Neural cell (in vitro differentiated cells): Measurements from ENCODE around the gene MGLL. TPM values are rescaled to one million over a fixed set of nuclear protein-coding genes. Genes with fewer than 3 reads are reported as not detected.

ENCODE experiments used
- H2AFZ ChIP-seq: fragments of 200-600, 300-800 bp; sonication (generic), shearing (Covaris generic); 2 replicates; pipeline ENCODE4 v1.6.0; 2014; ENCODE audit warnings: low read depth, mild to moderate bottlenecking, antibody characterized with exemption, low read length, moderate library complexity
- H3F3A ChIP-seq: fragments of 200-600 bp; shearing (Covaris generic); 2 replicates; pipeline ENCODE4 v1.6.1; 2016; ENCODE audit warnings: mild to moderate bottlenecking, moderate library complexity, mixed read lengths, antibody characterized with exemption, low read length; ENCODE audit not compliant: insufficient read depth, poor library complexity, severe bottlenecking
- H3K27ac ChIP-seq: fragments of 200-600, 300-800 bp; sonication (generic), shearing (Covaris generic); 2 replicates; pipeline ENCODE4 v1.5.1; 2014; ENCODE audit warnings: mild to moderate bottlenecking, low read length, moderate library complexity
- H3K27me3 ChIP-seq: fragments of 300-800, 200-600 bp; sonication (generic), shearing (Covaris generic); 2 replicates; pipeline ENCODE4 v1.6.0; 2014; ENCODE audit warnings: mild to moderate bottlenecking, low read depth, low read length, moderate library complexity; ENCODE audit not compliant: insufficient read depth
- H3K36me3 ChIP-seq: fragments of 300-800, 200-600 bp; sonication (generic), shearing (Covaris generic); 2 replicates; pipeline ENCODE4 v1.5.1; 2014; ENCODE audit warnings: mild to moderate bottlenecking, antibody characterized with exemption, low read length, moderate library complexity; ENCODE audit not compliant: insufficient read depth
- H3K4me2 ChIP-seq: fragments of 300-800, 200-600 bp; sonication (generic), shearing (Covaris generic); 2 replicates; pipeline ENCODE4 v1.6.0; 2014; ENCODE audit warnings: mild to moderate bottlenecking, low read length
- H3K4me3 ChIP-seq: fragments of 300-800, 200-600 bp; sonication (generic), shearing (Covaris generic); 2 replicates; pipeline ENCODE4 v1.5.1; 2014; ENCODE audit warnings: mild to moderate bottlenecking, low read length, moderate library complexity
- H3K79me2 ChIP-seq: fragments of 200-600 bp; shearing (Covaris generic); replicated peaks from 2 replicates; pipeline ENCODE4 v1.6.0; 2014; ENCODE audit warnings: mild to moderate bottlenecking, low read length, moderate library complexity; ENCODE audit not compliant: insufficient read depth
- H3K9ac ChIP-seq: fragments of 300-800, 200-600 bp; sonication (generic), shearing (Covaris generic); 2 replicates; pipeline ENCODE4 v1.6.1; 2016; ENCODE audit warnings: mild to moderate bottlenecking, low read length, mixed read lengths
- H3K9me2 ChIP-seq: fragments of 200-600 bp; shearing (Covaris generic); 2 replicates; pipeline ENCODE4 v1.6.1; 2016; ENCODE audit warnings: mild to moderate bottlenecking, low read length, mixed read lengths; ENCODE audit not compliant: insufficient read depth
- H3K9me3 ChIP-seq: fragments of 200-600, 300-800 bp; sonication (generic), shearing (Covaris generic); 2 replicates; pipeline ENCODE4 v1.6.1; 2016; ENCODE audit warnings: mild to moderate bottlenecking, mixed run types, low read length, moderate library complexity, mixed read lengths
- H4K20me1 ChIP-seq: fragments of 200-600 bp; shearing (Covaris generic); 2 replicates; pipeline ENCODE4 v1.6.1; 2016; ENCODE audit warnings: mild to moderate bottlenecking, mixed run types; ENCODE audit not compliant: insufficient read depth
- EP300 ChIP-seq: fragments of 450-650 bp; conservative IDR thresholded peaks from 2 replicates; pipeline ENCODE4 v1.6.1; 2014; ENCODE audit warnings: antibody characterized with exemption, mild to moderate bottlenecking, moderate library complexity; ENCODE audit not compliant: poor library complexity, severe bottlenecking
- EZH2 ChIP-seq: fragments of 200-600, 300-800 bp; shearing (Covaris generic), sonication (generic); IDR thresholded peaks from 2 replicates; pipeline ENCODE4 v1.6.1; 2014; ENCODE audit warnings: antibody characterized with exemption, low read length, borderline replicate concordance, mild to moderate bottlenecking; ENCODE audit not compliant: insufficient read depth, poor library complexity, severe bottlenecking
- MXI1 ChIP-seq: fragments of 450-650 bp; conservative IDR thresholded peaks from 2 replicates; pipeline ENCODE4 v1.6.1; 2014; ENCODE audit warnings: antibody characterized with exemption, mild to moderate bottlenecking; ENCODE audit not compliant: poor library complexity, severe bottlenecking
- POLR2AphosphoS5 ChIP-seq: IDR thresholded peaks from 2 replicates; pipeline ENCODE4 v1.6.1; 2012
- RAD21 ChIP-seq: fragments of 450-650 bp; conservative IDR thresholded peaks from 2 replicates; pipeline ENCODE4 v1.6.1; 2014; ENCODE audit warnings: antibody characterized with exemption, mild to moderate bottlenecking, moderate library complexity
- REST ChIP-seq: IDR thresholded peaks from 2 replicates; pipeline ENCODE4 v1.6.1; 2012; ENCODE audit warnings: borderline replicate concordance
- SMC3 ChIP-seq: fragments of 450-650 bp; conservative IDR thresholded peaks from 2 replicates; pipeline ENCODE4 v1.6.1; 2014; ENCODE audit warnings: antibody characterized with exemption, mild to moderate bottlenecking, moderate library complexity; ENCODE audit not compliant: poor library complexity
- TAF1 ChIP-seq: IDR thresholded peaks from 2 replicates; pipeline ENCODE4 v1.6.1; 2012; ENCODE audit warnings: low read depth
- polyA plus RNA-seq: library from polyadenylated mRNA; depleted of rRNA; stranded (reverse); fragments of >200 nt; gene quantifications from 2 replicates; pipeline ENCODE4 v1.2.3, GENCODE V29; 2014
- TF ChIP-seq, protein P1 (sequence below): fragments of 450-650 bp; IDR thresholded peaks from 2 replicates; pipeline ENCODE4 v1.5.1; 2014; ENCODE audit warnings: antibody characterized with exemption, mild to moderate bottlenecking, moderate library complexity; ENCODE audit not compliant: poor library complexity, severe bottlenecking

MGLL gene
- polyA plus RNA-seq, 1 donor from 2014 or later = 2.0 TPM

DNA sequence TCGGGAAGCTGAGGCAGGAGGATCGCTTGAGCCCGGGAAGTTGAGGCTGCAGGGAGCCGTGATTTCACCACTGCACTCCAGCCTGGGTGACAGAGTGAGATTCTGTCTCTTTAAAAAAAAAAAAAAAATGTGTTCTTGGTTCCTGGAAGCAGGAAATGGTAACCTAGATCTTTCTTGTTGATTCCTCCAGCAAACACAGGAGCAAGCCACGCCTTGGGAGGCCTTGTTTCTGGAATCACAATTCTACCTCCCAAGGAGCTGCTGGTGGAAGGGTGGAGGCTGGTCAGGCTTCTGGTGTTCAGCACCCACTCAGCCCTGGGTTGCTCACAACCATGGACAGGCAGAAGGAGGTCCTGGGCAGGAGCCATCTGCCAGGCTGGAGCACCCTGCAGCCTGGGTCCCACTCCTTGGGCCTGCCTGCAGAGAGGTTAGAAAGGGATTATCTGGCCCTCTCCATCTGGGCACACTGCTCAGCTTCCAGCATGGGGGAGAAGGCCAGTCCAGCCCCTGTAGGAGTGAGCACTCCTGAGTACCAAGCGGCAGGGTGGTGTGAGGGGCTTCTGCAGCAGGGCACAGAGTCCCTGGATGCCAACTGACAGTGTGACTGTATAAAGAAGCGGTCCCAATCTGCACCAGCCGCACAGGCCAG is 84.0 kb downstream of the MGLL start:
- no peak overlapping the region for H3K27ac ChIP-seq

DNA sequence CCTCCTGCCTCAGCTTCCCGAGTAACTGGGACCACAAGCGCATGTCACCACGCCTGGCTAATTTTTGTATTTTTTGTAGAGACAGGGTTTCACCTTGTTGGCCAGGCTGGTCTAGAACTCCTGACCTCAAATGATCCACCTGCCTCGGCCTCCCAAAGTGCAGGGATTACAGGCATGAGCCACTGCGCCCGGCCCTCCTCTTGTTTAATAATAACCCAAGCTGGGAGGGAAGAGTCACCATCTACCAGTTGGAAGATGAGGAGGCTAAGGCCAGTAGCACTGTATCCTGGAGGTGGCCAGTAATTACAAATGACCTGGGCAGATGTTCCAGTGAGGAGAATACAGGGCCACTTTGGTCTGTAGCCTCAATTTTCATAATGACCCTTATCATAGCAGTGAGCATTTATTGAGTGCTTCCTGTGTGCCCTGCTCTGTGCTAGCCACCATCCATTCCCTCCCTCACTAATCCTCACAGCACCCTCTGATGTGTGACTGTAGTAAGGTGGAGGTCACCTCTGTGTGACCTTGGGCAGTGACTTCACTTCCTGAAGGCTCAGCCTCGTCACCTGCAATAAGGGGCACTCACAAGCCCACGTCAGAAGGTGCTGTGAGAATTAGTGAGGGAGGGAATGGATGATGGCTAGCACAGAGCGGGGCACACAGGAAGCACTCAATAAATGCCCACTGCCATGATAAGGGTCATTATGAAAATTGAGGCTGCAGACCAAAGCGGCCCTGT is 85.3 kb downstream of the MGLL start:
- H3K9ac ChIP-seq = no peak overlapping the region
- no peaks in the 10 kb centered on the region for H4K20me1 ChIP-seq
- H3K4me2 ChIP-seq = no peak overlapping the region
- no peaks in the 10 kb centered on the region for H3K9me2 ChIP-seq
- H3K4me3 ChIP-seq = no peak overlapping the region
- H3K9me3 ChIP-seq = no peaks in the 10 kb centered on the region
- no peaks in the 10 kb centered on the region for H3K36me3 ChIP-seq
- no peaks in the 10 kb centered on the region for H3F3A ChIP-seq
- H3K27me3 ChIP-seq = no peaks in the 10 kb centered on the region
- H3K79me2 ChIP-seq = no peaks in the 10 kb centered on the region
- no peak overlapping the region for H3K27ac ChIP-seq
- no peak overlapping the region for H2AFZ ChIP-seq
- TF ChIP-seq TAF1 (no peak), EP300 (no peak), EZH2 (no peak), MXI1 (no peak)
- TF ChIP-seq, protein P1, sequence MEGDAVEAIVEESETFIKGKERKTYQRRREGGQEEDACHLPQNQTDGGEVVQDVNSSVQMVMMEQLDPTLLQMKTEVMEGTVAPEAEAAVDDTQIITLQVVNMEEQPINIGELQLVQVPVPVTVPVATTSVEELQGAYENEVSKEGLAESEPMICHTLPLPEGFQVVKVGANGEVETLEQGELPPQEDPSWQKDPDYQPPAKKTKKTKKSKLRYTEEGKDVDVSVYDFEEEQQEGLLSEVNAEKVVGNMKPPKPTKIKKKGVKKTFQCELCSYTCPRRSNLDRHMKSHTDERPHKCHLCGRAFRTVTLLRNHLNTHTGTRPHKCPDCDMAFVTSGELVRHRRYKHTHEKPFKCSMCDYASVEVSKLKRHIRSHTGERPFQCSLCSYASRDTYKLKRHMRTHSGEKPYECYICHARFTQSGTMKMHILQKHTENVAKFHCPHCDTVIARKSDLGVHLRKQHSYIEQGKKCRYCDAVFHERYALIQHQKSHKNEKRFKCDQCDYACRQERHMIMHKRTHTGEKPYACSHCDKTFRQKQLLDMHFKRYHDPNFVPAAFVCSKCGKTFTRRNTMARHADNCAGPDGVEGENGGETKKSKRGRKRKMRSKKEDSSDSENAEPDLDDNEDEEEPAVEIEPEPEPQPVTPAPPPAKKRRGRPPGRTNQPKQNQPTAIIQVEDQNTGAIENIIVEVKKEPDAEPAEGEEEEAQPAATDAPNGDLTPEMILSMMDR = no peak

More for the DNA sequence above, 84.0 kb downstream of the MGLL start:
- no peak overlapping the region for H2AFZ ChIP-seq
- H3K4me3 ChIP-seq = no peak overlapping the region
- H3K9ac ChIP-seq = no peak overlapping the region
- H3K79me2 ChIP-seq = no peaks in the 10 kb centered on the region
- H3F3A ChIP-seq = no peaks in the 10 kb centered on the region
- no peak overlapping the region for H3K4me2 ChIP-seq
- no peaks in the 10 kb centered on the region for H3K27me3 ChIP-seq
- no peaks in the 10 kb centered on the region for H3K9me3 ChIP-seq
- no peaks in the 10 kb centered on the region for H3K9me2 ChIP-seq
- no peak for TF ChIP-seq RAD21
- no peak for TF ChIP-seq TAF1
- no peak for TF ChIP-seq POLR2AphosphoS5
- no peak for TF ChIP-seq EZH2
- no peak for TF ChIP-seq REST
- TF ChIP-seq SMC3 = no peak
- no peak for TF ChIP-seq EP300
- TF ChIP-seq MXI1 = no peak
- TF ChIP-seq, protein P1 = no peak
- H4K20me1 ChIP-seq = no peaks in the 10 kb centered on the region
- H3K36me3 ChIP-seq = no peaks in the 10 kb centered on the region
